HS-27A (cell line): ENCODE results near the gene NRAP.

Source experiments
- DNase-seq: peaks from one replicate; pipeline ENCODE4 v3.0.0-alpha.2; 2012; ENCODE audit warnings: low read depth, missing footprints

NRAP gene

DNA sequence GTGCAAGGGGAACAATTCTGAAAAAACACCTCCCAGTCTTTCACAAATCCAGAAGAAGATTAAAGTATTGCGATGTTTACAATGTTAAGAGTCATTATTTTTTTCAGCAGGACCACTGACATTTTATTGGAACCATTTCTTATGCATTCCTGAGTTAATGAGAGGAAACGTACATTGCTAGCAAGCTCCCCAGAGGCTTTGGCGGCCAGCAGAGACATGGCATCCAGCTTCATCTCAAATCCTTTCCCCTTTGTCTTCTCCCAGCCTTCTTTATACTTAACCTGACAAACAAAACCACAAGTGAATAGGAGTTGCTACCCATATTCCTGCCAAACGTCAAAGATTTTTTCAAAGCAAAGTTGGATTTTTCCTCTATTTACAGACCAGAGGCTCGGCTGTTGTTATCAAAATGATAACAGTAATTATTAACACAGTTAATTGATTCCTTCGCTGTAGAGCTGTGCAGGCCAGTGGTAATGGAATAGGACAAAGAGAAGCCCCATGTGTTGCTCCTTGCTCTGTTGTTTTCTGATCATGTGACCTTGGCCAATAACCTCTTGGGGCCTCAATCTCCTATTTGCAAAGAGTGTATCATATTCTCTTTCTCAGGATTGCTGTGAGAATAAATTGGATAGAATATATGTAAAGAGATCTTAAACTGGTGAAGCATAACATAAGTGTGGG is 32.0 kb downstream of the NRAP start:
- DNase-seq = no peak

DNA sequence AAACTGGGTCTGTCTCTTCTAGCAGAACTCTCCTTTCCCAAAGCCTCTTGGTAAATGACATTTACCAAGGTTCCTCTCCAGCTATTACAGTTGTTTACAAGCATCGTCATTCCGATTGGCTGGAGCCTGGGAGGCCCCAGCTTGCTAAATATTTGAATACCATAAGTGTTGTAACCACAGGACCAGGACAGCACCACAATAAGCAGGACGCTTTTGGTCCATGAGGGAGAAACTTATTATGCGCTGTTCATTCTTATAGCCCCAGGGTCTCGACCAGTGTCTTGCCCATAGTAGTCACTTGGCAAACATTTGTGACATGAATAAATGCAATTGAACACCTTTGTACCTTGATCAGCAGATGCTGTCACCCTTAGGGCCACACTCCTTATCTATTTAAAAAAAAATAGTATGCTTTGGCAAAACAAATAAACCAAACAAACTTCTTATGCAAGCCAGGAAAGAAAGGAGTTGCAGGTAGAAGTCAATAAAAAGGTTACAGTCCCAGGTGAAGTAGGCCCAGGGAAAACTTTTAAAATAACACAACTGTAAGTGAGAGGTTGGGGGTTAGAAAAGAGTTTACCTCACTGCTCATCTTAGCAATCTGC is 32.8 kb downstream of the NRAP start:
- no peak for DNase-seq

- DNase-seq = no peak
Measured at GRCh38 chr10:113628607-113629153, 35.2 kb downstream of the NRAP start.

- DNase-seq = no peak
Measured at GRCh38 chr10:113627836-113628235, 36.0 kb downstream of the NRAP start.

GRCh38 chr10:113626809-113627355 is 37.0 kb downstream of the NRAP start:
- DNase-seq = no peak

DNA sequence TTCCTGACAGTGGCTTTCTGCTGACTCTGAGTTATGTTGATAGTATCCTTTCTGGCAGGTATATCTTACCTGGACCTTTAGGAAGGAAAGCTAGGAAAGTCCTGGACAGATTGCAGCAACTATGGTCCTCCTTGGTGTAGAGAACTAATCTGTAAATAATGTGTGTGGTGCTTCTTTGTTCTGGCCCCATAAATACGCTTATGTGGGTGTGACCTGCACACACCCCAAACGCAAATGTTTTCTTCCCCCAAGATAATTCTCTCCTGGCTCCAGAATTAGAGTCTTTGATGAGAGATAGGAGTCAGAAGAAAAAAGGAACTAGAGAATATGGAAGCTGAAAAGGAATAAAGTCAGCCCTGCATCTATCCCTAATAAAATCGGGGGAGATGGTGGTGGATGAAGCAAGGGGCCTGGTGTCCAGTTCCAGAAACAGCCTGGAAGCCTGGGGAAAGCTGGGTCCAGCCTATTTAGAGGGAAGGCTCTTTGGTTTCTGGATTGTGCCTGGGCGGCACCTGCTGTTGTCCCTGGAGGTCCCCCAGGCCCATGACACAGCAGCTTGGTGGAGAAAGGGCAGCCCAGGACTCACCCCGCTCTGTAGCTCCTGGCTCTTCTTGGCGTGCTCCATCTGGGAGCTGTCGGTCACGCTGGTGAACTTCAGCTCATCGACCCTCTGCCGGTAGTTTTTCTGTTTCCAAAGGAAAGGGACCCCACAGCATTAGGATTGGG is 38.2 kb downstream of the NRAP start:
- DNase-seq = no peak

DNA sequence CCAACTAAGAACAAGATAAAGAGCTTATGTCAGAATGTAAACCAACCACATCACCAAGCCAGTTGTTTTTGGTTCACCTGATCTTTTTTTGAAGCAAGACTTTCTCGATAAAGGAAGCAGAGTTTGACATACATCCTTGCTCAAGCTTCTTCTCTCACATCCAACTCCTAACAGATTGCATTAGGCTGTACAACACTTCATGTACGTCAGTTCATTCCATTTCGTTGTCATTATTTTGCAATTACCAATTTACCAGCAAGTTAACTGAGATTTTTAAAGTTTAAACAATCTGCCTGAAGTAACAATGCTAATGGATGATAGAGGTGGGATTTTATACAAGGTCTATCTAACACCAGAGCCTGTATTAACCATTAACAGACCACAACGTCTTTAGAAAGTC is 41.0 kb downstream of the NRAP start:
- no peak for DNase-seq

- no peak for DNase-seq
Measured at GRCh38 chr10:113621799-113622198, 42.0 kb downstream of the NRAP start.

DNA sequence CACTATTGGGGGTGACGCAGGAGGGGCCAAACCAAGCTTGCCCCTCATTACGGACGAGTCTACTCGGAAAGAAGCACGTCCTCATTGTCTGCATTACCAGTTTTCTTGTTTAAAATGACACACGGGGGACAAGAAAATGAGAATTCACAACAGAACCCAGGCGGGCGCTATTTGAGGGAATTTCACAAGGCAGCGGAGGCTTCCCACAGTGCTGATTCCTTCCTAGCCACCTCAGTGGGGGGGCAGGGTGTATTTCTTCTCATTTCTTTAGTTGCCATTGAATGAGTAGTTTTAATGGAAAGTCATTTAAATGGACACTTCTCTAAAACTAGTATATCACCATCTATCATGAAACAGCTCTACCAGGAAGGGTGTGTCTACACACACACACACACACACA is 42.9 kb downstream of the NRAP start:
- no peak for DNase-seq

DNA sequence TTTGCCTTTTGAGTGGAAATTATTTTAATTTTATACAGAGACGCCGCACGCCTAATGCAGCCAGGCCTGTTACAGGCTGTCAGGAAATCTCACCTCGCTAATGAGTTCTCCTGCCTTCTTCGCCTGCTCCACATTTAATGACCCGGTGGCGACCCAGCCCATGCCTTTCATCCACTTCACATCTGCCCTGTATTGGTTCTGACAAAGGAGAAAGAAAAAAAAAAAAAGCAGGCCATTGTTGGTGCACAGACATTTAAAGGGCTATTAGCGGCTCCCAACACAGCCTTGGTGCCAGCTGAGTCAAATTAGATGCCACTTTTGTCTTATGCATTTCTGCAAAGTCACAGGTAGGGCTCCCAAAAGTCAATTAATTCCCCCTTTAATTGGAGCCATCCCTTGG is 43.3 kb downstream of the NRAP start:
- no peak for DNase-seq

- no peak for DNase-seq
Measured at GRCh38 chr10:113619401-113619800, 44.4 kb downstream of the NRAP start.

DNA sequence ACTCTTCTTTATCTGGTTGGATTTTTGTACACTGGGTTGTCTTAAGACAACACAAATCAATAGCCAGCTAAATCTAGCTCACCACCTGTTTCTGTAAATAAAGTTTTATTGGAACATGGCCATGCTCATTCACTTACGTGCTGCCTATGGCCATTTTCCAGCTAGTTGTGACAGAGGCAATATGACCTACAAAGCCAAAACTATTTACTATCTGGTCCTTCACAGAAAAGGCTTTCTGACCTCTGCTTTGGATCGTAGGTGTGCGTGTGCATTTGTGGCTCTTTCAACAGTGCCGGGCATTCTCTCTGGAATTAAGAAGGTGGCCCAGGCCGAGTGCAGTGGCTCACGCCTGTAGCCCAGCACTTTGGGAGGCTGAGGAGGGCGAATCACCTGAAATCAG is 45.5 kb downstream of the NRAP start:
- no peak for DNase-seq

GRCh38 chr10:113617086-113617485 is 46.8 kb downstream of the NRAP start:
- no peak for DNase-seq

- DNase-seq = no peak
Measured at GRCh38 chr10:113616244-113617074, 47.4 kb downstream of the NRAP start.

DNA sequence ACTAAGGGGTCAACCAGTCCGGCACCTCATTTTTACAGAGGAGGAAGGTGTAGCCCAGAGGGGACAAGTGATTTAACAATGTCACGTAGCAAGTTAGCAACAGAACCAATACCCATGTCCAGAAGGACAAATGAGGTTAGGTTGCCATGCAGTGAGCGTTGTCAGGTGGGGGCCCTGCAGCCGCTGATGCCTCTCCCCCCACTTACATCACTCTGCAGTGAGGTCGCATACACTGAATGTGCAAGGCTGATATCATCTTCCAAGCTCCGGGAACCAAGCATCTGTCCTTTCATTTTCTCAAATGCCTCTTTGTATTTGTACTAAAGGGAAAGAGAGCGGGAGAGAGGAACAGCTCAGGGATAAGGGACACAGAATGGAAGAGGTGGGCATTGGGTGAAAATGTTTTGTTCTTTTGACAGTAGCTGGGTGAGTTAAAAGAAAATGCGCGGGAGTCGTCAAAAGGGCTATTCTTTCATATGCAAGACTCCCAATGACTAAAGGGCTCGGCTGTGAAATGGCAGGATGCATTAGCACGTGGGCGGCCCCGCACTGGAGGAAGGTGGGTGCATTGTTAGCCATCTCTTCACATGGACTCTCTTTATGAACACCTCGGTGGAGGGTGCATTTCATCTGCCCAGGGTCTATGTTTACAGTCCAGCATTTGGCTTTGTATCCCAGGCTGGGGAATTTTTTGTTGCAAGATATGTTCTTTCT is 49.7 kb downstream of the NRAP start:
- no peak for DNase-seq

GRCh38 chr10:113613427-113613826 is 50.4 kb downstream of the NRAP start:
- no peak for DNase-seq

DNA sequence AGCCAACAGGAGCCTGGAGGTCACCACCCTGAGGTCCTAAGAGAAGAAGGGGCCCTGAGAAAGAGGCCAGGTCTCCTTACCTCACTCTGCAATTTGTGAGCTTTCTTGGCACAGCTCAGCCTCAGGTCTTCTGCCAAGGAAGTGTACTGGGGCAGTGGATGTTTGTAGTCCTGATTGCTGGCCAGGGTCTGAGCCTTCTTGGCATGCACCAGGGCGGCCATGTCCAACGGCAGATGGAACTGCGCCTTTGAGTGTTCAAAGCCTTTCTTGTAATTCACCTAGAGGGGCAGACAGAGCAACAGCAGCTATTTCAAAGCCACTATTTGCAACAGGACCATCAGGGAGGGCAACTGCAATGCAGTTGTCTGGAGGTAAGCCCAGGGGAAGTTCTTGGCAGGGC is 51.7 kb downstream of the NRAP start:
- DNase-seq = no peak

GRCh38 chr10:113610631-113611601 is 52.9 kb downstream of the NRAP start:
- DNase-seq = no peak

- DNase-seq = no peak
Measured at GRCh38 chr10:113609704-113610108, 54.1 kb downstream of the NRAP start.
